Measurements from ENCODE around the gene AK1. TPM values are rescaled to one million over a fixed set of nuclear protein-coding genes. Genes with fewer than 3 reads are reported as not detected.
A peak's percentile ranks its signal among the peaks of the same experiment; 100 is the strongest.

The AK1 gene
- total RNA-seq, 2 experiments from 2014 or later = 12.1 to 14.8 TPM

DNA sequence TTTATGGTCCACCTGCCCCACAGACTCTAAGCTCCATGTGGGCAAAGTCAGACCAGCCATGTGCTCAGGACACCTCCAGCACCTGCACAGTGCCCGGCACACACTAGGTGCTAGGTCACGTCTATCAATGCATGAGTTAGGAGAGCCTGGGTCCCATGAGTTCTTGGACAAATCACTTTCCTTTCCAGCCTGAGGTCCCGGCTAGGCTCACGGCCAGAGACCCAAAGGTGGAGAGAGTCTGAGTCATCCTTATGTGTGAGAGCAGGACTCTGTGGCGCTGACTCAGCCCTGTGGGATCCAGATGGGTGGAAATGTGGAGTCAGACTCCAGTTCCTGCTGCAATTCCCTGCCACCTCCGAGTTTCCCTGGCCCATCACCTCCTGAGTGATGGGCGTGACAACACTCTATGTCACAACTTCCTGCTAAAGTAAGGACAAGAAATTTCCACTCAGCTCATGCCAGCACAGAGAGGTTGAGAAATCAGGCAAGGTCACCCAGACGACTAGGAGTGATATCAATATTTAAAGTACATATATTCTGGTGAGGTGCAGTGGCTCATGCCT lies 41.9 kb upstream of the AK1 start:
- ChIA-PET POLR2A (interaction anchor here (1.1 to 5.7 kb wide), 2 partner anchors 14 to 21 kb away, joined by 3 to 57 read pairs; no protein-coding TSS in a partner anchor), CTCF (interaction anchor here (0.7 to 5.0 kb wide), 8 partner anchors 24 to 185 kb away, joined by 3 to 46 read pairs (median 4); partner anchors contain the start of genes CDK9 and TOR2A)
- Mint-ChIP-seq H3K27me3 (no peaks in the 10 kb centered on the region), H3K9me3 (no peaks in the 10 kb centered on the region), H3K27ac (no peak overlapping the region), H3K4me3 (no peak overlapping the region), H3K36me3 (ENCODE audit: low read depth) (peaks cover 4% of the 10 kb centered on the region), H3K4me1 (ENCODE audit: low read depth) (peaks cover 39% of the 10 kb centered on the region)
- no peak for ATAC-seq
- TF ChIP-seq, protein P1, sequence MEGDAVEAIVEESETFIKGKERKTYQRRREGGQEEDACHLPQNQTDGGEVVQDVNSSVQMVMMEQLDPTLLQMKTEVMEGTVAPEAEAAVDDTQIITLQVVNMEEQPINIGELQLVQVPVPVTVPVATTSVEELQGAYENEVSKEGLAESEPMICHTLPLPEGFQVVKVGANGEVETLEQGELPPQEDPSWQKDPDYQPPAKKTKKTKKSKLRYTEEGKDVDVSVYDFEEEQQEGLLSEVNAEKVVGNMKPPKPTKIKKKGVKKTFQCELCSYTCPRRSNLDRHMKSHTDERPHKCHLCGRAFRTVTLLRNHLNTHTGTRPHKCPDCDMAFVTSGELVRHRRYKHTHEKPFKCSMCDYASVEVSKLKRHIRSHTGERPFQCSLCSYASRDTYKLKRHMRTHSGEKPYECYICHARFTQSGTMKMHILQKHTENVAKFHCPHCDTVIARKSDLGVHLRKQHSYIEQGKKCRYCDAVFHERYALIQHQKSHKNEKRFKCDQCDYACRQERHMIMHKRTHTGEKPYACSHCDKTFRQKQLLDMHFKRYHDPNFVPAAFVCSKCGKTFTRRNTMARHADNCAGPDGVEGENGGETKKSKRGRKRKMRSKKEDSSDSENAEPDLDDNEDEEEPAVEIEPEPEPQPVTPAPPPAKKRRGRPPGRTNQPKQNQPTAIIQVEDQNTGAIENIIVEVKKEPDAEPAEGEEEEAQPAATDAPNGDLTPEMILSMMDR (IDR thresholded peaks at IDR 0.05) = no peak
- intact Hi-C loops (cut with micrococcal nuclease) = loop anchor here (5.0 kb wide), 1 partner anchor 137 kb away; no protein-coding TSS in a partner anchor
- peak; percentile 47 for DNase-seq

DNA sequence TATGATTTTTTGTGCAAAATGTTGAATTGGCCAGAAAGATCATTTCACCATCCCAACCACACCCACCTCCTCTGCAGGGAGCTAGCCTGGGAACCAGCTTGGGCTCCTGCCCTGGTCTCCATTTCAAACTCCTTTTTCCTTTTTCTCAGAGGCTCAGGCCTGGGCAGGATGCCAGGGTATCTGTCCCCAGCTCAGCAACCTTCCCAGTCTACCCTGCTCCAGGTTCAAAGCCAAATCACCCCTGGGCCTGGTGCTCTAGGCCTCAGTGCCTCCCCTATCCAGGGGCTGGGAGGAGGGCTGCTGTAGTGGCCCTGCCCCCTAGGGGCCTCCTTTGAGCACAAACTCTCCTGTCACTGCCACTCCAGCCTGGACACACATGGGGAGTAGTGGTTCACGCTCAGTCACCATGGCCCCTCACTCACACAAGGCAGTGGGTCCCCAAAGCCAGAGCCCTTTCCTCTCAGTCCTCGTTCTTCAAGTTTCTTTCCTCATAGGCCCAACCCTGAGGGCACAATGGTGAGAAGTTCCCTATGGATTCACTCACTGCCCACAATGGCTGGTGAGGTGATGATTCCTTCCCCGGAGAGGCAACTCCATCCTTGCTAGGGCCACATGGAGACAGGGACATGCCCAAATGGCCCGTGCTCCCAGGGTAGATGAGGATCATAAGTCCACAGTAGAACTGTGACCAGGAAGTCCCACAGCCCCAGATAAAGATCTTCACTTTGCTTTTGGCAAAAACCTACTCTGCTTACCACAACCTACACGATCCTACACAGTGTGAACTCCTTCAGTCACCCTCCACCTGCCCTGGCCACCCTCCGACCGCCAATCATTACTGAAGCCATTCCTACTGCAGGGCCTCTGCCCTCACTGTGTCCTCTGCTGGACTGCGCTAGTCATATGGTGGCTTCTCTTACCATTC lies 41.0 kb upstream of the AK1 start:
- ATAC-seq (no peak), DNase-seq (no peak)
- no peaks in the 10 kb centered on the region for H3K27me3 Mint-ChIP-seq
- H3K36me3 Mint-ChIP-seq (ENCODE audit: low read depth) = peaks cover 9% of the 10 kb centered on the region
- TF ChIP-seq, protein P1 (IDR thresholded peaks at IDR 0.05) = peak; percentile 29
- peak overlapping the region; percentile 87 for H3K4me3 Mint-ChIP-seq
- POLR2A ChIA-PET = interaction anchor here (1.1 to 5.7 kb wide), 2 partner anchors 13 to 20 kb away, joined by 3 to 57 read pairs; no protein-coding TSS in a partner anchor
- H3K4me1 Mint-ChIP-seq (ENCODE audit: low read depth) = peaks cover 44% of the 10 kb centered on the region
- no peaks in the 10 kb centered on the region for H3K9me3 Mint-ChIP-seq
- CTCF ChIA-PET = interaction anchor here (0.7 to 5.0 kb wide), 11 partner anchors 14 to 184 kb away, joined by 3 to 46 read pairs (median 4); partner anchors contain the start of gene TOR2A
- intact Hi-C loops (cut with micrococcal nuclease) = loop anchor here (5.0 kb wide), 1 partner anchor 136 kb away; no protein-coding TSS in a partner anchor
- H3K27ac Mint-ChIP-seq = peak overlapping the region; percentile 30

DNA sequence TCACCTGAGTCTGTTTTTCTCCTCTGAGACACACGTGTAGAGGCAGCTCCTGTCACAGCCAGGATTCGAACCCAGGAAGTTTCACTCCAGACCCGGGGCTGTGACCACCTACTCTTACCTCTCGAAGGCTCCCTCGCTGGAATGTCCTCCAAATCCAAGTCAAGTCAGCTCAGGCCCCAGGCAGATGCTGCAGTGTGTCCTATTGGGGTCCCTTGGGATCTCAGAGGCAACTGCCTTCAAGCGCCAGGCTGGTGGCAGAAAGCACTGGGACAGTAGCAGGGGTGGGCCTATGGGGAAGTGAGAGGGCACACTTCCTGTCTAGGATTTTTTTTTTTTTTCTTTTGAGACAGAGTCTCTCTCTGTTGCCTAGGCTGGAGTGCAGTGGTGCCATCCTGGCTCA lies 40.1 kb upstream of the AK1 start:
- H3K4me1 Mint-ChIP-seq (ENCODE audit: low read depth) = peaks cover 46% of the 10 kb centered on the region
- no peak for DNase-seq
- TF ChIP-seq, protein P1 (IDR thresholded peaks at IDR 0.05) = no peak
- ATAC-seq = no peak
- POLR2A ChIA-PET = interaction anchor here (0.9 to 5.7 kb wide), 5 partner anchors 8 to 132 kb away, joined by 3 to 57 read pairs (median 8); partner anchors contain the start of genes CDK9 and ST6GALNAC6
- intact Hi-C loops (cut with micrococcal nuclease) = loop anchor here (5.0 kb wide), 1 partner anchor 135 kb away; no protein-coding TSS in a partner anchor
- H3K27me3 Mint-ChIP-seq = no peaks in the 10 kb centered on the region
- peak overlapping the region; percentile 87 for H3K4me3 Mint-ChIP-seq
- H3K36me3 Mint-ChIP-seq (ENCODE audit: low read depth) = peaks cover 15% of the 10 kb centered on the region
- CTCF ChIA-PET = interaction anchor here (1.0 to 4.7 kb wide), 12 partner anchors 11 to 183 kb away, joined by 3 to 23 read pairs (median 4); partner anchors contain the start of gene TOR2A
- peak overlapping the region; percentile 30 for H3K27ac Mint-ChIP-seq
- no peaks in the 10 kb centered on the region for H3K9me3 Mint-ChIP-seq

DNA sequence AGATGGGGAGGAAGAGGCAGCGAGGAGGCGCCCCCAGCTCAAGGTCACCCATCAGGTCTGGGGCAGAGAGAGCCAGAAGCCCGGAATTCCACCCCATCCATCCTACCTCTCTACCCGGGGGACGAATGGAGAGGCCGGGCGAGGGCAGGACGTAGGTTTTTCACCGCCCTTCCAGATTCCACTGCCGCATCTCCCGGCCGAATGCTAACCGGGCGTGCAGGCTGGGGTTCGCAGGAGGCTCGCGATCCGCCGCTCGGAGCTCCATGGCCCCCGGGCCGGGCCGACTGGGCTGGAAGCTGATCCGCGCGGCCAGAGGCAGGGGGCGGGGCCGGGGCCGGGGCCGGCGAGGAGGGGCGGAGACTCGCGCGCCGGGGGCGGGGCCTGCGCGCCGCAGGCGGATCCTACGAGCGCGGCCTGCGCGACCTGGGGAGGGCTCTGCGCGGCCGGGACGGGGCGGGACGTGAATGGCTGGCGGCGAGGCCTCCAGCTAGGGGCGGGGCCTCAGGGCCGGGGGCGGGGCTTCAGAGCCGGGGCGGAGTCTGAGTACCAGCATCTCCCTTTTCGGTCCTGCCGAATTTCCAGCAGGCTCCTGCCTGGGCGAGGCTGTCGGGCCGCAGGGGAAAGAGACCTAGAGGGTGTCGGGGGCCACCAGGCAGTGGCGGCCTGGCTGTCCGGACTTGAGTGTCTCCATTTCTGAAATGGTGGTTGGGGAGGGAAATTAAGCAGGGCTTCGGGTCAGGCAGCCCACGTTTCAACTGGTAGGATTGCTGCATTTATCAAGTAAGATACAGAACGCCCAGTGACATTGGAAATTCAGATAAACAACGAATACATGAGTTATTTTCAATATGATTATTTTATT lies 39.5 kb upstream of the AK1 start, which contains the start of gene ST6GALNAC4:
ST6GALNAC4 (minus strand) TSS at position 322 of the 862 bp plus-strand sequence. CDS start 622 bp downstream, outside the sequence.
- Mint-ChIP-seq H3K4me3 (peak within 1 kb of the TSS; percentile 87), H3K4me1 (ENCODE audit: low read depth) (peaks cover 53% of the 10 kb centered on the region), H3K27me3 (no peaks in the 10 kb centered on the region), H3K9me3 (no peaks in the 10 kb centered on the region), H3K27ac (peak within 1 kb of the TSS; percentile 93), H3K36me3 (ENCODE audit: low read depth) (peaks cover 19% of the 10 kb centered on the region)
- intact Hi-C loops (cut with micrococcal nuclease) = loop anchor here (5.0 kb wide), 1 partner anchor 135 kb away; no protein-coding TSS in a partner anchor
- CTCF ChIA-PET = interaction anchor here (0.6 to 4.7 kb wide), 19 partner anchors 10 to 182 kb away, joined by 3 to 23 read pairs (median 4); partner anchors contain the start of gene TOR2A
- peak; percentile 96 for ATAC-seq
- peak; percentile 97 for DNase-seq
- POLR2A ChIA-PET = interaction anchor here (0.5 to 5.7 kb wide), 13 partner anchors 9 to 466 kb away, joined by 3 to 57 read pairs (median 5); partner anchors contain the start of genes CDK9, DPM2, RPL12 and SH2D3C
- TF ChIP-seq, protein P1 (IDR thresholded peaks at IDR 0.05) = no peak
